ENCODE data around the gene NOLC1.

Gene NOLC1

GRCh38 chr10:102109166-102110116, 42.7 kb upstream of the NOLC1 start:
- TF ChIP-seq TCF12 (IDR thresholded peaks at IDR 0.05; ENCODE audit: low read depth), result no peak
- no peak for TF ChIP-seq EP300 (IDR thresholded peaks at IDR 0.05; ENCODE audit: borderline replicate concordance)
- TF ChIP-seq CEBPB (IDR thresholded peaks at IDR 0.05), result no peak
- TF ChIP-seq TAF1 (IDR thresholded peaks at IDR 0.05; ENCODE audit: low read depth), result no peak
- no peak for TF ChIP-seq NFIC (IDR thresholded peaks at IDR 0.05)
- no peak for TF ChIP-seq YY1 (IDR thresholded peaks at IDR 0.05; ENCODE audit: low read depth)
- no peak for TF ChIP-seq ZBTB7A (IDR thresholded peaks at IDR 0.05; ENCODE audit: low read depth)
- TF ChIP-seq, protein P1, sequence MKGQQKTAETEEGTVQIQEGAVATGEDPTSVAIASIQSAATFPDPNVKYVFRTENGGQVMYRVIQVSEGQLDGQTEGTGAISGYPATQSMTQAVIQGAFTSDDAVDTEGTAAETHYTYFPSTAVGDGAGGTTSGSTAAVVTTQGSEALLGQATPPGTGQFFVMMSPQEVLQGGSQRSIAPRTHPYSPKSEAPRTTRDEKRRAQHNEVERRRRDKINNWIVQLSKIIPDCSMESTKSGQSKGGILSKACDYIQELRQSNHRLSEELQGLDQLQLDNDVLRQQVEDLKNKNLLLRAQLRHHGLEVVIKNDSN (IDR thresholded peaks at IDR 0.05), result no peak

DNA sequence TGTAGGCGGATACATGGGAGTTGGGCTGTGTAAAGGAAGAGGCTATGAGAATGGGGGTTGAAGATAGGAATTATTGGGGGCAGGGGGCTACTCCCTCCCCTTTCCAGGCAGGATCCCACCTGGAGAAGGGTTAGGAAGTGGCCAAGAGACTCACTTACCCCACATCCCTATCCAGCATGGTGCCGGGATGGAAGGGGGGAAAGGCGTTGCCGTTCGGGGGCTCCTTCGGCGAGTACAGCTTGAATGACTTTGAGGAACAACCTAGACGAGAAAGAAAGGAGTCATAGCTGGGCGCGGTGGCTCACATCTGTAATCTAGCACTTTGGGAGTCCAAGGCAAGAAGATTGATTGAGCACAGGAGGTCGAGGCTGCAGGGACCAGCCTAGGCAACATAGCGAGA, 40.9 kb upstream of the NOLC1 start:
- TF ChIP-seq TAF1 (IDR thresholded peaks at IDR 0.05; ENCODE audit: low read depth) (no peak), TCF12 (IDR thresholded peaks at IDR 0.05; ENCODE audit: low read depth) (no peak)

DNA sequence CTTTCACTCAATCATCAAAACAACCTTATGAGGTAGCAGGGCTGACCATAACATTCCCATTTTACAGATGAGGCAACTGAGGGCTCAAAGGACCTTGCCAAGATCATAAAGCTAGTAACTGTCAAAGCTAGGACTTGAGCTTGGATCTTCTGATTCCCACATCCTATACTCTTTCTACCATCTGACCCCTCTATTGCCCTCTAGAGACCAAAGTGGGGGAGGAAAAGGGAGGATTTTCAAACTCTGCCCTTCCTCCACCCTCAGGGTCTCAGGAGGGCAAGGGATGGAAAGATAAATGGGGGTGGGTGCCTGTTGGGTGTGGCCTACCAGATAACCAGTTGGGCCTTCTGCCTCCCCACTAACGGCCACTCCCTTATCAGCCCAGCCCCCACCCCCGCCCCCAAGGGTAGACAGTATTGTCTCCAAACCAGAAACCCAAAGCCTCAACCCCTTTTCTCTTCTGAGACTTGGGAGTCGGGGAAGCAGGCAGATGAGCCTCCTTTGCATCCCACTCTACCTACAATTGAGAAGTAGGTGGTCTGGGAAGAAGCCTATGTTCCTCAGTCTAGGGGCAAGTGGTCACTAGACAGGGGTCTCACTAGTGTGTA, 39.9 kb upstream of the NOLC1 start:
- TF ChIP-seq CEBPB (IDR thresholded peaks at IDR 0.05), result no peak
- TF ChIP-seq TCF12 (IDR thresholded peaks at IDR 0.05; ENCODE audit: low read depth), result peak; percentile 16; the same call in 1 of the 2 replicates

DNA sequence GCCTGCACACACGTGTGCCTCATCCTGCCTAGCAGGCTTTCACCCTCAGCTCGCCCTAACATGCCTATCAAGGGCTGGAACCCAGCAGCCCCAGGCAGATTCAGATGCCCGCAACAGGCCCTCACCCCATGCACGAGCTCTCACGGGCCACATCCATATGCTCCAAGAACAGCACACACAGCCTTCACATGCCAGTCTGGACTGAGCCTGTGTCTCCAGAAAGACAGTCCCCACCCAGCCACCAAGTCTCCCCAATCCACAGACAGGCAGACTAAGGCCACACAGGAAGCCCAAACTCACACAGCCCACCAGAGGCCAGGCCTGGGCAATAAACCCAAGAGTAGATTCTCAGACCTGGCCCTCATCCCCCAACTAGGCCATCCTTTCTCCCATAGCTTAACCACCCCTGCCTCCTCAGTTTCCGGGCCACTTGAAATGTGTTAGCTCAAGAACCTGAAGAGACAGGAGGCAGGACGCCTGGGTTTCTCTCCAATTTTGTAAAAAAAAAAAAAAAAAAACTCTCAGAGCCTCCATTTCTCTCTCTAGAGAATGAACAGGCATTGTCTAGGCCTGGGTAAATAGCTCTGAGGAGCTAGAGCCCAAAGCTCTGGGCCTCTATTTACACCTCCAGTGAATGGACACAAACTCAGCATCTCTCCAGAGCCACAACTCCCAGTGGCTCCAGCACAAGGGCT, 38.8 kb upstream of the NOLC1 start:
- TF ChIP-seq, protein P2, sequence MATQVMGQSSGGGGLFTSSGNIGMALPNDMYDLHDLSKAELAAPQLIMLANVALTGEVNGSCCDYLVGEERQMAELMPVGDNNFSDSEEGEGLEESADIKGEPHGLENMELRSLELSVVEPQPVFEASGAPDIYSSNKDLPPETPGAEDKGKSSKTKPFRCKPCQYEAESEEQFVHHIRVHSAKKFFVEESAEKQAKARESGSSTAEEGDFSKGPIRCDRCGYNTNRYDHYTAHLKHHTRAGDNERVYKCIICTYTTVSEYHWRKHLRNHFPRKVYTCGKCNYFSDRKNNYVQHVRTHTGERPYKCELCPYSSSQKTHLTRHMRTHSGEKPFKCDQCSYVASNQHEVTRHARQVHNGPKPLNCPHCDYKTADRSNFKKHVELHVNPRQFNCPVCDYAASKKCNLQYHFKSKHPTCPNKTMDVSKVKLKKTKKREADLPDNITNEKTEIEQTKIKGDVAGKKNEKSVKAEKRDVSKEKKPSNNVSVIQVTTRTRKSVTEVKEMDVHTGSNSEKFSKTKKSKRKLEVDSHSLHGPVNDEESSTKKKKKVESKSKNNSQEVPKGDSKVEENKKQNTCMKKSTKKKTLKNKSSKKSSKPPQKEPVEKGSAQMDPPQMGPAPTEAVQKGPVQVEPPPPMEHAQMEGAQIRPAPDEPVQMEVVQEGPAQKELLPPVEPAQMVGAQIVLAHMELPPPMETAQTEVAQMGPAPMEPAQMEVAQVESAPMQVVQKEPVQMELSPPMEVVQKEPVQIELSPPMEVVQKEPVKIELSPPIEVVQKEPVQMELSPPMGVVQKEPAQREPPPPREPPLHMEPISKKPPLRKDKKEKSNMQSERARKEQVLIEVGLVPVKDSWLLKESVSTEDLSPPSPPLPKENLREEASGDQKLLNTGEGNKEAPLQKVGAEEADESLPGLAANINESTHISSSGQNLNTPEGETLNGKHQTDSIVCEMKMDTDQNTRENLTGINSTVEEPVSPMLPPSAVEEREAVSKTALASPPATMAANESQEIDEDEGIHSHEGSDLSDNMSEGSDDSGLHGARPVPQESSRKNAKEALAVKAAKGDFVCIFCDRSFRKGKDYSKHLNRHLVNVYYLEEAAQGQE (IDR thresholded peaks at IDR 0.05; ENCODE audit: low read depth), result no peak
- TF ChIP-seq CEBPB (IDR thresholded peaks at IDR 0.05) (no peak), CREB1 (IDR thresholded peaks at IDR 0.05; ENCODE audit: low read depth) (no peak), YY1 (IDR thresholded peaks at IDR 0.05; ENCODE audit: low read depth) (no peak), RAD21 (IDR thresholded peaks at IDR 0.05; ENCODE audit: low read depth) (no peak), TCF12 (IDR thresholded peaks at IDR 0.05; ENCODE audit: low read depth) (no peak), EGR1 (IDR thresholded peaks at IDR 0.05) (no peak), FOXM1 (IDR thresholded peaks at IDR 0.05; ENCODE audit: borderline replicate concordance, low read depth) (no peak), TAF1 (IDR thresholded peaks at IDR 0.05; ENCODE audit: low read depth) (no peak), ZBTB7A (IDR thresholded peaks at IDR 0.05; ENCODE audit: low read depth) (no peak), EP300 (IDR thresholded peaks at IDR 0.05; ENCODE audit: borderline replicate concordance) (no peak), TEAD4 (IDR thresholded peaks at IDR 0.05) (no peak), NFIC (IDR thresholded peaks at IDR 0.05) (no peak)
- TF ChIP-seq, protein P3, sequence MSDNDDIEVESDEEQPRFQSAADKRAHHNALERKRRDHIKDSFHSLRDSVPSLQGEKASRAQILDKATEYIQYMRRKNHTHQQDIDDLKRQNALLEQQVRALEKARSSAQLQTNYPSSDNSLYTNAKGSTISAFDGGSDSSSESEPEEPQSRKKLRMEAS (IDR thresholded peaks at IDR 0.05), result no peak
- TF ChIP-seq, protein P1 (IDR thresholded peaks at IDR 0.05), result no peak

- TF ChIP-seq CEBPB (IDR thresholded peaks at IDR 0.05) (no peak), ZBTB7A (IDR thresholded peaks at IDR 0.05; ENCODE audit: low read depth) (peak; percentile 49; the same call in 1 of the 2 replicates), CREB1 (IDR thresholded peaks at IDR 0.05; ENCODE audit: low read depth) (no peak), EP300 (IDR thresholded peaks at IDR 0.05; ENCODE audit: borderline replicate concordance) (no peak), RAD21 (IDR thresholded peaks at IDR 0.05; ENCODE audit: low read depth) (no peak), EGR1 (IDR thresholded peaks at IDR 0.05) (no peak), TAF1 (IDR thresholded peaks at IDR 0.05; ENCODE audit: low read depth) (no peak; the same call in 1 of the 2 replicates), FOXM1 (IDR thresholded peaks at IDR 0.05; ENCODE audit: borderline replicate concordance, low read depth) (no peak), TCF12 (IDR thresholded peaks at IDR 0.05; ENCODE audit: low read depth) (no peak; the same call in 1 of the 2 replicates), YY1 (IDR thresholded peaks at IDR 0.05; ENCODE audit: low read depth) (peak; percentile 5; the same call in 1 of the 2 replicates)
- TF ChIP-seq, protein P2 (IDR thresholded peaks at IDR 0.05; ENCODE audit: low read depth), result no peak
- TF ChIP-seq, protein P1 (IDR thresholded peaks at IDR 0.05), result no peak
Observed at GRCh38 chr10:102113956-102114857, 38.0 kb upstream of the NOLC1 start.

All from Ishikawa (cell line).